A673 (cell line): Measurements from ENCODE around the gene TCERG1L. TPM values are rescaled to one million over a fixed set of nuclear protein-coding genes. Genes with fewer than 3 reads are reported as not detected.

Experiments used
- BruUV-seq: library from RNA; stranded (reverse); fragments of 400-500 nt; replicated peaks from 2 replicates; lab custom pipeline; 2021; lab: Mats Ljungman, UMichigan
- CTCF ChIA-PET: fragments of 300-600 bp; sonication (Branson Sonifier 250); formaldehyde crosslinking; loops from one replicate; lab custom pipeline; 2022; ENCODE audit warnings: antibody characterized with exemption; lab: Charles Lee
- POLR2A ChIA-PET: fragments of 300-600 bp; sonication (Branson Sonifier 250); formaldehyde crosslinking; loops from one replicate; lab custom pipeline; 2022; ENCODE audit warnings: antibody characterized with exemption; ENCODE audit not compliant: low non-redundant PET; lab: Charles Lee
- DNase-seq: peaks from one replicate; pipeline ENCODE4 v3.0.0-alpha.2; 2015; ENCODE audit warnings: low spot score
- H3K27ac ChIP-seq: fragments of 200-600 bp; sonication (generic); 2 replicates; pipeline ENCODE4 v1.5.1; 2016; ENCODE audit warnings: mixed run types, low read depth, mild to moderate bottlenecking, mixed read lengths, antibody characterized with exemption, low read length; ENCODE audit not compliant: poor library complexity, severe bottlenecking
- H3K27me3 ChIP-seq: fragments of 200-600 bp; sonication (generic); replicated peaks from 2 replicates; pipeline ENCODE4 v1.6.1; 2017; ENCODE audit warnings: mixed run types, low read depth, mild to moderate bottlenecking, mixed read lengths, antibody characterized with exemption, low read length; ENCODE audit not compliant: insufficient read depth, poor library complexity
- H3K36me3 ChIP-seq: fragments of 200-600 bp; sonication (generic); 2 replicates; pipeline ENCODE4 v1.6.1; 2016; ENCODE audit warnings: mixed run types, mild to moderate bottlenecking, mixed read lengths, antibody characterized with exemption, low read length; ENCODE audit not compliant: insufficient read depth, poor library complexity, severe bottlenecking
- H3K4me1 ChIP-seq: fragments of 200-600 bp; sonication (generic); 2 replicates; pipeline ENCODE4 v1.6.1; 2017; ENCODE audit warnings: mixed run types, mild to moderate bottlenecking, mixed read lengths, antibody characterized with exemption, low read length; ENCODE audit not compliant: insufficient read depth, poor library complexity, severe bottlenecking
- H3K4me3 ChIP-seq: fragments of 200-600 bp; sonication (generic); 2 replicates; pipeline ENCODE4 v1.5.1; 2016; ENCODE audit warnings: low read depth, mixed run types, mild to moderate bottlenecking, mixed read lengths, low read length; ENCODE audit not compliant: poor library complexity, severe bottlenecking
- H3K9me3 ChIP-seq: fragments of 200-600 bp; sonication (generic); 2 replicates; pipeline ENCODE4 v1.6.1; 2016; ENCODE audit warnings: mixed run types, low read depth, mild to moderate bottlenecking, mixed read lengths, antibody characterized with exemption, low read length; ENCODE audit not compliant: poor library complexity, severe bottlenecking
- CTCF ChIP-seq: fragments of 300-800, 200-600 bp; sonication (generic); conservative IDR thresholded peaks from 2 replicates; pipeline ENCODE4 v1.5.1; 2017; ENCODE audit warnings: low read depth, mild to moderate bottlenecking, antibody characterized with exemption, low read length, moderate library complexity, mixed read lengths
- EZH2 ChIP-seq: fragments of 200-600 bp; sonication (generic); IDR thresholded peaks from 2 replicates; pipeline ENCODE4 v1.6.1; 2017; ENCODE audit warnings: borderline replicate concordance, low read depth, mild to moderate bottlenecking, mixed read lengths, antibody characterized with exemption, low read length; ENCODE audit not compliant: poor library complexity, severe bottlenecking
- intact Hi-C: fragments of 100-400 bp; cut with micrococcal nuclease; formaldehyde crosslinking; loops from one replicate; pipeline ENCODE4 v1.10.0; 2022; ENCODE audit not compliant: unreplicated experiment
- total RNA-seq: library from RNA; stranded (reverse); gene quantifications from 2 replicates; pipeline ENCODE4 v1.2.3, GENCODE V29; 2021

The TCERG1L gene
- total RNA-seq, 1 experiment from 2014 or later = 16.3 TPM

- BruUV-seq = no TSS peak
- Histone ChIP-seq H3K36me3 (no peaks in the 10 kb centered on the region), H3K27ac (no peak overlapping the region), H3K4me3 (no peak overlapping the region), H3K9me3 (no peaks in the 10 kb centered on the region), H3K27me3 (no peaks in the 10 kb centered on the region), H3K4me1 (no peaks in the 10 kb centered on the region)
- intact Hi-C loops = no loop called here
- POLR2A ChIA-PET = no interaction called here
- TF ChIP-seq CTCF = no peak
- TF ChIP-seq EZH2 = no peak
- no peak for DNase-seq
- CTCF ChIA-PET = no interaction called here
These were observed 135.6 kb downstream of the TCERG1L start for GRCh38 chr10:131175891-131176290.

DNA sequence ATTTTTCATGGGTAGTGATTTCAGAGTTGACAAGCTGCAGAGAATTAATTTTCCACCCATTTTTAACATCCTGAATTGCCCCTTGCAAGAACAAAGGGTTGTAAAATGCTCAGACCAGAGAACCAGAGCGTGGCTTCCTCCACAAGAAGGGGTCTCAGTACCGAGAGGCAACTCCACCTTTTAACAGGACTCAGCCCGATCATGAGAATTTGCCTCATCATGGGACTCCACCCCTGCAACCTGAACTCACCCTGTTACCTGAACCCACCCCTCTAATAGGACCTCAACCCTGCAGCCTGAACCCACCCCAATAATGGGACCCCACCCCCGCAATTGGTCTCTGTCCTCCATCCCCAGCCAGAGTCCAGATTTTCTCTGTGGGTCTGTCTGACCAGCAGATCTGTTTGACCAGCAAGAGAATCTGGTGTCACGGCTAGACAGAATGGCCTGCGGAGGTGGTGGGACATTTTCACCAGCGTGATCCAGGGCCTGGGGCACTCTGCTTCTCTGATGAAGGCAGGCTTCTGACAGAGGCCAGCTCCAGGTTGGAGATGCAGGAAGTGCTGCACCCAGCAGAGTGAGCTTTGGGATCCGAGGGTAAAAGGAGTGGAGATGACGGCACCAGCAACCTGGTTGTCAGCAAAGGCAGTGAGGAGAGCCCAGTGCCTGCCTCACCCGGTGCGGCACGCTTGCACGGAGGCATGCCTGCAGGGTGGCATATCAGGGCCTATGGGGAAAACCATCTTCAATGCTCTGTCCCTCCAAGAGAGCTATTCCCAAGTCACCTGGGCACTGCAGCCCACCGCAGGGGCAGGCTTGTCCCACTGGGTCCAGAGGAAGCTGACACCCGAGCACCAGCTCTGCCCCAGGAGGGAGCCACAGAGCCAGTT lies 136.6 kb downstream of the TCERG1L start:
- Histone ChIP-seq H3K27ac (no peak overlapping the region), H3K4me1 (no peaks in the 10 kb centered on the region), H3K27me3 (no peaks in the 10 kb centered on the region), H3K9me3 (no peaks in the 10 kb centered on the region), H3K36me3 (no peaks in the 10 kb centered on the region), H3K4me3 (no peak overlapping the region)
- POLR2A ChIA-PET = no interaction called here
- intact Hi-C loops = no loop called here
- BruUV-seq = no TSS peak
- CTCF ChIA-PET = no interaction called here
- no peak for DNase-seq
- no peak for TF ChIP-seq CTCF
- no peak for TF ChIP-seq EZH2

DNA sequence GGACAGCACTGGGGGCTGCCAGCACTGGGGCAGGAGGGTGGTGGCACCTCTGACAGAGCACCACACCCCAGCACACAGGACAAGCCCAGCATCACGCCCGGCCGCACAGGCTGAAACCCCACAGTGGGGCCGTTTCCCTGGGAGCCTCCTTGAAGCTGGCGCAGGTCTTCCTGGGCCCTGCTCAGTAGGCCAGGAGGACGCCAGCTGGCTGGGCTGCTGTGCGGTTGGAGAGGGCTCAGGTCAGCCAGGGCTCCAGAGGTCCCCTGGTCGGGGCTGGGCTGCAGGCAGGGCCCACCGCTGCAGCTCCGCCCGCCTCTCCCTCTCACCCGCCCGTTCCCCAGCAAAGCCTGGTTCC lies 137.3 kb downstream of the TCERG1L start:
- POLR2A ChIA-PET = no interaction called here
- H3K36me3 ChIP-seq = no peaks in the 10 kb centered on the region
- BruUV-seq = no TSS peak
- no peaks in the 10 kb centered on the region for H3K4me1 ChIP-seq
- CTCF ChIA-PET = no interaction called here
- intact Hi-C loops = no loop called here
- DNase-seq = no peak
- H3K4me3 ChIP-seq = no peak overlapping the region
- H3K9me3 ChIP-seq = no peaks in the 10 kb centered on the region
- H3K27me3 ChIP-seq = no peaks in the 10 kb centered on the region
- H3K27ac ChIP-seq = no peak overlapping the region
- TF ChIP-seq CTCF = no peak
- no peak for TF ChIP-seq EZH2
